ENCODE measurements around the gene MSTO1. TPM values are rescaled to one million over a fixed set of nuclear protein-coding genes. Genes with fewer than 3 reads are reported as not detected.
A peak's percentile ranks its signal among the peaks of the same experiment; 100 is the strongest.
"Not testable (repeated sequence)": the region's sequence is repeated elsewhere in the genome, so short reads cannot be mapped to it uniquely, and the experiment has no call there.

Gene MSTO1
- total and polyA plus RNA-seq, 4 donors: 7.6 to 52.0 (median 45.3) TPM

DNA sequence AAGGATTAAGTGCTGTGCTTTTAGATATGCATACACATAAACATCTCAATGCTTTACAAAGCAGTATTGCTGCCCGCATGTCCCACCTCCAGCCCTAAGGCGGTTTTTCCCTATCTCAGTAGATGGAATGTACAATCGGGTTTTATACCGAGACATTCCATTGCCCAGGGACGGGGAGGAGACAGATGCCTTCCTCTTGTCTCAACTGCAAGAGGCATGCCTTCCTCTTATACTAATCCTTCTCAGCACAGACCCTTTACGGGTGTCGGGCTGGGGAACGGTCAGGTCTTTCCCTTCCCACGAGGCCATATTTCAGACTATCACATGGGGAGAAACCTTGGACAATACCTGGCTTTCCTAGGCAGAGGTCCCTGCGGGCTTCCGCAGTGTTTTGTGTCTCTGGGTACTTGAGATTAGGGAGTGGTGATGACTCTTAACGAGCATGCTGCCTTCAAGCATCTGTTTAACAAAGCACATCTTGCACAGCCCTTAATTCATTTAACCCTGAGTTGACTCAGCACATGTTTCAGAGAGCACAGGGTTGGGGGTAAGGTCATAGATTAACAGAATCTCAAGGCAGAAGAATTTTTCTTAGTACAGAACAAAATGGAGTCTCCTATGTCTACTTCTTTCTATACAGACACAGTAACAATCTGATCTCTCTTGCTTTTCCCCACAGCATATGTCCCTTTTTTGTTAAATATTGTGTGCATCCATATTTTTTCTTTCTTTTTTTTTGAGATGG is 10.0 kb upstream of the MSTO1 start:
- DNase-seq; H3K36me3 ChIP-seq (ENCODE audit: control insufficient read depth in 1 of 2, insufficient read depth in 2 of 2, low read length in 1 of 2); H3K9me3 ChIP-seq (ENCODE audit: control insufficient read depth, low read length); H3K4me3 ChIP-seq (ENCODE audit: low read length in 2 of 2); H3K4me1 ChIP-seq (ENCODE audit: control insufficient read depth in 1 of 2, insufficient read depth in 2 of 2, low read length in 2 of 2); H3K27me3 ChIP-seq (ENCODE audit: control insufficient read depth in 1 of 2, insufficient read depth in 2 of 2, low read length in 1 of 2); ATAC-seq (ENCODE audit: low FRiP score); H3K27ac ChIP-seq (ENCODE audit: low read depth in 1 of 2, low read length in 2 of 2); intact Hi-C loops (cut with DNase I): not testable (repeated sequence)
- 27 to 29% methylated on average over 10 to 12 of the region's 12 CpGs for WGBS, 2 donors

DNA sequence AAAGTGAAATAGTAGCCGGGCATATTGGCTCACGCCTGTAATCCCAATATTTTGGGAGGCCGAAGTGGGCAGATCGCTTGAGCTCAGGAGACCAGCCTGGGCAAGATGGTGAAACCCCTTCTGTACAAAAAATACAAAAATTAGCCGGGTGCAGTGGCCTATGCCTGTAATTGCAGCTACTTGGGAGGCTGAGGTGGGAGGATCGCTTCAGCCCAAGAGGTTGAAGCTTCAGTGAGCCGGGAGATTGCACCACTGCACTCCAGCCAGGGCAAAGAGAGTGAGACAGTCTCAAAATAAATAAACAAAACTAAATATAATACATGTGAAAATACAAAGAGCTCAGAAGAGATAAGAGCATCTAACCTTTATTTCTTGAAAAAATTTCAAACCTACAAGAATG is 2.3 kb upstream of the MSTO1 start:
- H3K27ac ChIP-seq (ENCODE audit: low read depth in 1 of 2, low read length in 2 of 2): no peak overlapping the region
- intact Hi-C loops (cut with DNase I): loop anchor here in 1 of 2 donors (5.0 kb wide), 1 partner anchor 35 kb away; no protein-coding TSS in a partner anchor
- ATAC-seq (ENCODE audit: low FRiP score) (no peak), DNase-seq (no peak)
- H3K9me3 ChIP-seq (ENCODE audit: control insufficient read depth, low read length): no peaks in the 10 kb centered on the region
- H3K27me3 ChIP-seq (ENCODE audit: control insufficient read depth in 1 of 2, insufficient read depth in 2 of 2, low read length in 1 of 2): no peaks in the 10 kb centered on the region
- H3K4me3 ChIP-seq (ENCODE audit: low read length in 2 of 2): no peak overlapping the region
- 69 to 74% methylated on average over 7 of the region's 7 CpGs for WGBS, 2 donors
- peaks cover 0 to 2% of the 10 kb centered on the region in 2 donors for H3K36me3 ChIP-seq (ENCODE audit: control insufficient read depth in 1 of 2, insufficient read depth in 2 of 2, low read length in 1 of 2)
- H3K4me1 ChIP-seq (ENCODE audit: control insufficient read depth in 1 of 2, insufficient read depth in 2 of 2, low read length in 2 of 2): no peaks in the 10 kb centered on the region

DNA sequence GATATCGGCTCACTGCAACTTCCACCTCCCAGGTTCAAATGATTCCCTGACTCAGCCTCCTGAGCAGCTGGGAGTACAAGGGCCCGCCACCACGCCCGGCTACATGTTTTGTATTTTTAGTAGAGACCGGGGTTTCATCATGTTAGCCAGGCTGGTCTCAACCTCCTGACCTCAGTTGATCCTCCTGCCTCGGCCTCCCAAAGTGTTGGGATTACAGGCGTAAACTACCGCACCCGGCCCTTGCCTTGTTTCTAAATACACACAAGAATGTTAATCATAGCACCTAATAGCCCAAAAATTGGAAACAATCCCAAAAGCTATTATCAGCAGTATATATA is 1.2 kb upstream of the MSTO1 start:
- H3K4me3 ChIP-seq (ENCODE audit: low read length in 2 of 2): no peak overlapping the region
- ATAC-seq (ENCODE audit: low FRiP score) (no peak), DNase-seq (no peak)
- intact Hi-C loops (cut with DNase I): loop anchor here in 1 of 2 donors (5.0 kb wide), 1 partner anchor 33 kb away; no protein-coding TSS in a partner anchor
- no peak overlapping the region for H3K27ac ChIP-seq (ENCODE audit: low read depth in 1 of 2, low read length in 2 of 2)
- 91 to 94% methylated on average over 9 of the region's 9 CpGs for WGBS, 2 donors
- H3K9me3 ChIP-seq (ENCODE audit: control insufficient read depth, low read length): no peaks in the 10 kb centered on the region
- H3K27me3 ChIP-seq (ENCODE audit: control insufficient read depth in 1 of 2, insufficient read depth in 2 of 2, low read length in 1 of 2): no peaks in the 10 kb centered on the region
- H3K36me3 ChIP-seq (ENCODE audit: control insufficient read depth in 1 of 2, insufficient read depth in 2 of 2, low read length in 1 of 2): peaks cover 0 to 2% of the 10 kb centered on the region in 2 donors
- H3K4me1 ChIP-seq (ENCODE audit: control insufficient read depth in 1 of 2, insufficient read depth in 2 of 2, low read length in 2 of 2): no peaks in the 10 kb centered on the region

DNA sequence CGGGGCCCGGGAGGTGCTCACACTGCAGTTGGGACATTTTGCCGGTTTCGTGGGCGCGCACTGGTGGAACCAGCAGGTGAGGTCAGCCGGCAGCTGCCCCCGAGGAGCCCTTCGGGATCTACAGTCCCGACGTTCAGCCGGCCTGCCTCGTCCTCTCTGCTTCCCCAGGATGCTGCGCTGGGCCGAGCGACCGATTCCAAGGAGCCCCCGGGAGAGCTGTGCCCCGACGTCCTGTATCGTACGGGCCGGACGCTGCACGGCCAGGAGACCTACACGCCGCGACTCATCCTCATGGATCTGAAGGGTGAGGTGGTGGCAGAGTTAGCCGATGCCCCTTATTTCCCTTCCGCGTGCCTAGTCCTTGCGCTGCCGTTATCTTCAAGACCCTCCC is 234 bp downstream of the MSTO1 start:
- H3K4me3 ChIP-seq (ENCODE audit: low read length in 2 of 2); H3K27me3 ChIP-seq (ENCODE audit: control insufficient read depth in 1 of 2, insufficient read depth in 2 of 2, low read length in 1 of 2); intact Hi-C loops (cut with DNase I); H3K27ac ChIP-seq (ENCODE audit: low read depth in 1 of 2, low read length in 2 of 2); H3K36me3 ChIP-seq (ENCODE audit: control insufficient read depth in 1 of 2, insufficient read depth in 2 of 2, low read length in 1 of 2); H3K4me1 ChIP-seq (ENCODE audit: control insufficient read depth in 1 of 2, insufficient read depth in 2 of 2, low read length in 2 of 2); ATAC-seq (ENCODE audit: low FRiP score); H3K9me3 ChIP-seq (ENCODE audit: control insufficient read depth, low read length); DNase-seq: not testable (repeated sequence)
- WGBS, 2 donors: 0 to 3% methylated on average over 3 to 5 of the region's 33 CpGs

DNA sequence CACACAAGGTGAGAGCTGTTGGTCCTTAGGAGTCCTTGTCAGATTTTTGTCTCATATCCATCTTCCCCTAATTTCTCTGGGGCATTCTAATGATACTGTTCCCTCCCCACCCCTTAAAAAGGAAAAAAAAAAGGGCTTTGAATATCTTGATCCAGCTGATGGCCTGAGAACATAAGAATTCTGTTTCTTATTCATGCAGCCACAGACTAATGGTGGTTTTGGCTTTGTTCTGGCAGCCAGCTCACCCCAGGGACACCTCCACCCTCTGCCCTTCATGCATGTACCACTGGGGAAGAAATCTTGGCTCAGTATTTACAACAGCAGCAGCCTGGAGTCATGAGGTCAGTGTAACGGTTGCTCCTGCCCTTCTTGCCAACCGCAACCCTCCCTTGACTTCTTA is 3.2 kb downstream of the MSTO1 start:
- H3K36me3 ChIP-seq (ENCODE audit: control insufficient read depth in 1 of 2, insufficient read depth in 2 of 2, low read length in 1 of 2); H3K4me3 ChIP-seq (ENCODE audit: low read length in 2 of 2); DNase-seq; ATAC-seq (ENCODE audit: low FRiP score); H3K9me3 ChIP-seq (ENCODE audit: control insufficient read depth, low read length); H3K4me1 ChIP-seq (ENCODE audit: control insufficient read depth in 1 of 2, insufficient read depth in 2 of 2, low read length in 2 of 2); intact Hi-C loops (cut with DNase I); H3K27ac ChIP-seq (ENCODE audit: low read depth in 1 of 2, low read length in 2 of 2); H3K27me3 ChIP-seq (ENCODE audit: control insufficient read depth in 1 of 2, insufficient read depth in 2 of 2, low read length in 1 of 2): not testable (repeated sequence)
- WGBS, 2 donors: no CpG with 5 or more reads among the region's 2 CpGs

DNA sequence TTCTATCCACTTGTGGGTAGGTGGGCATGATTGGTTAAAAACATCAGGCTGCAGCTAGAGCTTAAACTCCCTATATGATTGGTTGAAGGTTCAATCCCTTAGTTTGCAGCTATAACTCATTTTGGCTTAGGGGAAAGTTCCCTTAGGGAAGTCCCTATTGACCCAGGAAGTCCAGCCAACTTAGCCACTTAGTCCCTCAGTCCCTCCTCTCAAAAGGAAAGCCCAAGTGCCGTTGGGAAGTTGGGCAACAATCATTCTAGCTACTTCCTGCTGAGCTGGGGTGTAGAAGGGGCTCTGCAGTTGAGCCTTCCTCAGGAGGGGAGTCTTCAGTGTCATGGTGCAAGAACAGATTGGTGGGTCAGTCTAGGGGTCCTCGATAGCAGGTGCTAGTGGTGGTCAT is 12.2 kb downstream of the MSTO1 start:
- intact Hi-C loops (cut with DNase I): no loop called here
- Histone ChIP-seq H3K27me3 (ENCODE audit: control insufficient read depth in 1 of 2, insufficient read depth in 2 of 2, low read length in 1 of 2) (no peaks in the 10 kb centered on the region), H3K27ac (ENCODE audit: low read depth in 1 of 2, low read length in 2 of 2) (no peak overlapping the region), H3K9me3 (ENCODE audit: control insufficient read depth, low read length) (no peaks in the 10 kb centered on the region), H3K4me3 (ENCODE audit: low read length in 2 of 2) (no peak overlapping the region), H3K36me3 (ENCODE audit: control insufficient read depth in 1 of 2, insufficient read depth in 2 of 2, low read length in 1 of 2) (no peaks in the 10 kb centered on the region), H3K4me1 (ENCODE audit: control insufficient read depth in 1 of 2, insufficient read depth in 2 of 2, low read length in 2 of 2) (no peaks in the 10 kb centered on the region)
- no peak for ATAC-seq (ENCODE audit: low FRiP score)
- WGBS, 2 donors: 76 to 86% methylated on average over 2 of the region's 2 CpGs
- no peak for DNase-seq

DNA sequence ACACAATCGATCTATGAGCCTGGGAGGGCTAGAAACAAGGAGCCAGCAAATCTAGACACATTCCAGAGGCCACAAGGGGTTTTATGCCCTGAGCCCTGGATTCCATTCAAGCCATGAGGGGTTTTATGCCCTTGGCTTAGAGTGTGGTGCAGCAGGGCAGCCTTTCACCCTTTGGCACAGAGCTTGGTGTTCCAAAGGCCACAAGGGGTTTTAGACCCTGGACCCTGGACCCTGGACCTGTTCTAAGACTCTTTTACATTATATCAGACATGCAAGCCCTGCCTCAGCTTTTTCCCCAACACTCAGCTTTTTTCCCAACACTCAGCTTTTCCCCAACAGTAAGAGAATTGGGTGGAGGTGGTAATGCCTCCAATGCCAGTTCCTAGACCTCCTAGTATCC is 13.3 kb downstream of the MSTO1 start:
- H3K27ac ChIP-seq (ENCODE audit: low read depth in 1 of 2, low read length in 2 of 2): no peak overlapping the region
- no peaks in the 10 kb centered on the region for H3K36me3 ChIP-seq (ENCODE audit: control insufficient read depth in 1 of 2, insufficient read depth in 2 of 2, low read length in 1 of 2)
- H3K27me3 ChIP-seq (ENCODE audit: control insufficient read depth in 1 of 2, insufficient read depth in 2 of 2, low read length in 1 of 2): no peaks in the 10 kb centered on the region
- no peak overlapping the region for H3K4me3 ChIP-seq (ENCODE audit: low read length in 2 of 2)
- H3K9me3 ChIP-seq (ENCODE audit: control insufficient read depth, low read length): no peaks in the 10 kb centered on the region
- ATAC-seq (ENCODE audit: low FRiP score) (no peak), DNase-seq (peak in 1 of 2 donors; percentile 7)
- intact Hi-C loops (cut with DNase I): no loop called here
- 55 to 62% methylated on average over 1 of the region's 1 CpG for WGBS, 2 donors
- no peaks in the 10 kb centered on the region for H3K4me1 ChIP-seq (ENCODE audit: control insufficient read depth in 1 of 2, insufficient read depth in 2 of 2, low read length in 2 of 2)

DNA sequence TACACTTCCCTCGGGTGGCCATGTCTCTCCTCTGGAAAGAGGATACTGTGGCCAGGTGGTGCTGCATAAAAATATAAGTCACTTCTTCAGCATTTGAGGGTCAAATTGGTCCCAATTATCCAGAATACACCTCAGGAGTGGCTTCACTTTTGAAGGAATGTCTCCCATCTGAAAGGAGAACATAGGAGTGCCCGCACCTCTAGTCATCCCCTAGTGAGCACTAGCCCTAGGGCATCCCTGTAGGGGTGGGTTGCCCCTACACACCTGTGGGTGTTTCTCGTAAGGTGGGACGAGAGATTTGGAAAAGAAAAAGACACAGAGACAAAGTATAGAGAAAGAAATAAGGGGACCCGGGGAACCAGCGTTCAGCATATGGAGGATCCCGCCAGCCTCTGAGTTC is 16.4 kb downstream of the MSTO1 start:
- H3K9me3 ChIP-seq (ENCODE audit: control insufficient read depth, low read length); H3K4me3 ChIP-seq (ENCODE audit: low read length in 2 of 2): not testable (repeated sequence)
- DNase-seq: peak in 1 of 2 donors; percentile 15

DNA sequence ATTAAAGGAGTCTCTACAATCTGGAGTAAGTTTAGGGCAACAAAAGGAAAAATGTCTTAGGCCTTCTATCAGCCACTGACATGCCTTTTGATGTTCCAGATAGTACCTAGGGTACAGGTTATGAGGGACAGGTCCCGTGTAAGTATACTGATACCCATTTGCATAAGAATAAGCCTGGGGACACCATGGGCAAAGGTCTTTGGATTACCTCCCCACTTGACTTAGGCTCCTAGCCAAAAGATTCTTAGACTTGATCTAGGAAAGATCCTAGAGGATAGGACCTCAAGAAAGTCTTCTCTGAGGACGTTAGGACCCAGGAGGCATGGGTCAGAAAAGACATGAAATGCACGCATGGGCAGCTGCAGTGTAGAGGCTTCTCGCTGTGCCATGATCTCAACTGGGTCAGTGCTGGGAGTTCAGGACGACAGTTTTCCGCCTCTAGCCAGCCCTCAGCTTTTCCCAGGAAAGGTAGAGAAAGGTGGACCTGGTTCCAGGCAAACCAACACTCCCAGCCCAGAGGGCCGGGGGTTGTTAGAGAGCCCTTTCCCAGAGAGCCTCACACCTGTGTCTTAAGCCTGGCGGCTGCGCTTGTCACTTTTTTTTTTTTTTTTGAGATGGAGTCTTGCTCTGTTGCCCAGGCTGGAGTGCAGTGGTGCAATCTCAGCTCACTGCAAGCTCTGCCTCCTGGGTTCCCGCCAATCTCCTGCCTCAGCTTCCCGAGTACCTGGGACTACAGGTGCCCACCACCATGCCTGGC is 26.6 kb downstream of the MSTO1 start:
- H3K27me3 ChIP-seq (ENCODE audit: control insufficient read depth in 1 of 2, insufficient read depth in 2 of 2, low read length in 1 of 2): no peaks in the 10 kb centered on the region
- ATAC-seq (ENCODE audit: low FRiP score): no peak
- no peak overlapping the region for H3K4me3 ChIP-seq (ENCODE audit: low read length in 2 of 2)
- no peaks in the 10 kb centered on the region for H3K36me3 ChIP-seq (ENCODE audit: control insufficient read depth in 1 of 2, insufficient read depth in 2 of 2, low read length in 1 of 2)
- WGBS, 2 donors: 92 to 93% methylated on average over 11 of the region's 11 CpGs
- no peak for DNase-seq
- no peaks in the 10 kb centered on the region for H3K4me1 ChIP-seq (ENCODE audit: control insufficient read depth in 1 of 2, insufficient read depth in 2 of 2, low read length in 2 of 2)
- no peak overlapping the region for H3K27ac ChIP-seq (ENCODE audit: low read depth in 1 of 2, low read length in 2 of 2)
- no peaks in the 10 kb centered on the region for H3K9me3 ChIP-seq (ENCODE audit: control insufficient read depth, low read length)
- intact Hi-C loops (cut with DNase I): no loop called here

More for the DNA sequence above, 16.4 kb downstream of the MSTO1 start:
- intact Hi-C loops (cut with DNase I); H3K36me3 ChIP-seq (ENCODE audit: control insufficient read depth in 1 of 2, insufficient read depth in 2 of 2, low read length in 1 of 2); H3K27me3 ChIP-seq (ENCODE audit: control insufficient read depth in 1 of 2, insufficient read depth in 2 of 2, low read length in 1 of 2); ATAC-seq (ENCODE audit: low FRiP score); H3K27ac ChIP-seq (ENCODE audit: low read depth in 1 of 2, low read length in 2 of 2); H3K4me1 ChIP-seq (ENCODE audit: control insufficient read depth in 1 of 2, insufficient read depth in 2 of 2, low read length in 2 of 2): not testable (repeated sequence)
- WGBS, 2 donors: 77 to 91% methylated on average over 4 of the region's 7 CpGs

All from aorta (tissue), 5 donors.